ENCODE measurements around the gene HOXD12. TPM values are rescaled to one million over a fixed set of nuclear protein-coding genes. Genes with fewer than 3 reads are reported as not detected.
A peak's percentile ranks its signal among the peaks of the same experiment; 100 is the strongest.

HOXD12 gene
- polyA plus RNA-seq, 1 of the 3 experiments (the other 2 are of a cell fraction), result not detected

DNA sequence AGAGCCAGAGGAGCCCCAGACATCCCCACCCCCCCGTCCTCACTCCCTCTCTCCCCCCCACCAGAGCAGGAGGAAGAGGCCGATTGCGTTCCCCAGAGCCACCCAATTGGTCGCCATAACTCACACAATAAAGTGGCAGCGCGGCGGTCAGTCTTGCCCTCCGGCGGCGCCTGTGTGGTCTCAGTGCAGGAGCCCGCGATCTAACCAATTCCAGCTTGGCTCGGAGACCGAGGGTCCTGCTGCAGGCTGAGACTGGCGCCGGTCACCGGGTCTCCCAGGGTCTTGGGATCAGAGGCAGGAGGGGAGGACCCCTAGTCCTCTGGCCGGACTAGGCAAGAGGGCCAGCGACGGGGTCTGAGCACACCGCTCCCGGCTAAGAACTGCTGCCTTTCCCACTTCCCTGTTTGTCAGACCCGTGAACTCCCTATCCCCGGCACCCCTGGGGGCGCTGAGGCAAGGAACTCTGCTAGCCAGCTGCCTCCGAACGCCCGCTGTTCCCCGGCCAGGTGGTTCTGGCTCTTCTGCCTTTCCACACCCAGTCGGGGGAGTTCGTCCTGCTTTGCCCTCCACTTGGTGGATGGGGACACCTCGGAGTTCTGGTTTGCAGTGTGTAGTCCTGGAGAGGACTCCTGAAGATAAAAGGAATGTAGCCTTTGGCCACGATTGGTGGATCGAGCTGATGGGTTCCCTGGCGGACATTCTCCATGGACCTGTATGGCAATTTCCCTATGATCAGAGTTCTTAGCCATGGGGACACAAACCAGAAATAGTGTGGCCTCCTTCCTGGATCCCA, 1.0 kb upstream of the HOXD12 start:
- 6% methylated on average over 20 of the region's 35 CpGs for WGBS (ENCODE audit: low lambda C conversion rate)
- Histone ChIP-seq H3K4me1 (ENCODE audit: control insufficient read depth in 1 of 2, insufficient read depth in 2 of 2, low read depth in 1 of 2, low read length in 1 of 2) (peaks cover 0 to 19% of the 10 kb centered on the region in 2 experiments; a peak in 3 of 4 replicates), H3K27me3 (ENCODE audit: insufficient read depth) (peaks cover 97% of the 10 kb centered on the region), H3K9me3 (no peaks in the 10 kb centered on the region), H3K79me2 (ENCODE audit: insufficient read depth) (no peaks in the 10 kb centered on the region), H3K4me2 (peak overlapping the region; percentile 81; the same call in 1 of the 2 replicates), H2AFZ (ENCODE audit: low read depth) (0 out of 2 replicates have a peak overlapping the region, but pooled peaks have one; percentile 1), H3K9ac (no peak overlapping the region), H3F3A (replicated peaks; ENCODE audit: insufficient read depth) (no peaks in the 10 kb centered on the region), H3K9me2 (no peaks in the 10 kb centered on the region), H3K4me3 (ENCODE audit: low read depth in 2 of 2, low read length in 1 of 2) (peak overlapping the region in 1 of 2 experiments; percentile 48; a peak in 1 of 4 replicates), H3K27ac (ENCODE audit: low read depth in 2 of 2, low read length in 1 of 2) (no peak overlapping the region), H3K36me3 (replicated peaks in 1 of 2; ENCODE audit: control insufficient read depth in 1 of 2, insufficient read depth in 2 of 2, low read length in 1 of 2) (no peaks in the 10 kb centered on the region), H4K20me1 (ENCODE audit: insufficient read depth) (no peaks in the 10 kb centered on the region)
- TF ChIP-seq MEF2A (IDR thresholded peaks at IDR 0.05; ENCODE audit: borderline replicate concordance, low read depth), result no peak
- TF ChIP-seq, protein P1, sequence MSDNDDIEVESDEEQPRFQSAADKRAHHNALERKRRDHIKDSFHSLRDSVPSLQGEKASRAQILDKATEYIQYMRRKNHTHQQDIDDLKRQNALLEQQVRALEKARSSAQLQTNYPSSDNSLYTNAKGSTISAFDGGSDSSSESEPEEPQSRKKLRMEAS (IDR thresholded peaks at IDR 0.05; ENCODE audit: low read depth), result no peak
- no peak for TF ChIP-seq CHD2 (IDR thresholded peaks at IDR 0.05; ENCODE audit: low read length, partially characterized antibody)
- TF ChIP-seq, protein P2, sequence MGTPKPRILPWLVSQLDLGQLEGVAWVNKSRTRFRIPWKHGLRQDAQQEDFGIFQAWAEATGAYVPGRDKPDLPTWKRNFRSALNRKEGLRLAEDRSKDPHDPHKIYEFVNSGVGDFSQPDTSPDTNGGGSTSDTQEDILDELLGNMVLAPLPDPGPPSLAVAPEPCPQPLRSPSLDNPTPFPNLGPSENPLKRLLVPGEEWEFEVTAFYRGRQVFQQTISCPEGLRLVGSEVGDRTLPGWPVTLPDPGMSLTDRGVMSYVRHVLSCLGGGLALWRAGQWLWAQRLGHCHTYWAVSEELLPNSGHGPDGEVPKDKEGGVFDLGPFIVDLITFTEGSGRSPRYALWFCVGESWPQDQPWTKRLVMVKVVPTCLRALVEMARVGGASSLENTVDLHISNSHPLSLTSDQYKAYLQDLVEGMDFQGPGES (IDR thresholded peaks at IDR 0.05; ENCODE audit: low read depth, low read length), result no peak
- no peak for TF ChIP-seq NFIC (IDR thresholded peaks at IDR 0.05; ENCODE audit: borderline replicate concordance)
- TF ChIP-seq GABPA (IDR thresholded peaks at IDR 0.05; ENCODE audit: low read depth), result no peak
- TF ChIP-seq, protein P3, sequence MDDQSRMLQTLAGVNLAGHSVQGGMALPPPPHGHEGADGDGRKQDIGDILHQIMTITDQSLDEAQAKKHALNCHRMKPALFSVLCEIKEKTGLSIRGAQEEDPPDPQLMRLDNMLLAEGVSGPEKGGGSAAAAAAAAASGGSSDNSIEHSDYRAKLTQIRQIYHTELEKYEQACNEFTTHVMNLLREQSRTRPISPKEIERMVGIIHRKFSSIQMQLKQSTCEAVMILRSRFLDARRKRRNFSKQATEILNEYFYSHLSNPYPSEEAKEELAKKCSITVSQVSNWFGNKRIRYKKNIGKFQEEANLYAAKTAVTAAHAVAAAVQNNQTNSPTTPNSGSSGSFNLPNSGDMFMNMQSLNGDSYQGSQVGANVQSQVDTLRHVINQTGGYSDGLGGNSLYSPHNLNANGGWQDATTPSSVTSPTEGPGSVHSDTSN (IDR thresholded peaks at IDR 0.05), result no peak
- no peak for TF ChIP-seq EP300 (IDR thresholded peaks at IDR 0.05; ENCODE audit: borderline replicate concordance in 1 of 2, low read depth in 1 of 2, low read length in 1 of 2)
- no peak for TF ChIP-seq SMC3 (IDR thresholded peaks at IDR 0.05; ENCODE audit: low read depth, low read length)
- TF ChIP-seq RCOR1 (IDR thresholded peaks at IDR 0.05; ENCODE audit: low read length), result no peak
- TF ChIP-seq TCF12 (IDR thresholded peaks at IDR 0.05), result no peak
- TF ChIP-seq, protein P4, sequence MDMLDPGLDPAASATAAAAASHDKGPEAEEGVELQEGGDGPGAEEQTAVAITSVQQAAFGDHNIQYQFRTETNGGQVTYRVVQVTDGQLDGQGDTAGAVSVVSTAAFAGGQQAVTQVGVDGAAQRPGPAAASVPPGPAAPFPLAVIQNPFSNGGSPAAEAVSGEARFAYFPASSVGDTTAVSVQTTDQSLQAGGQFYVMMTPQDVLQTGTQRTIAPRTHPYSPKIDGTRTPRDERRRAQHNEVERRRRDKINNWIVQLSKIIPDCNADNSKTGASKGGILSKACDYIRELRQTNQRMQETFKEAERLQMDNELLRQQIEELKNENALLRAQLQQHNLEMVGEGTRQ (IDR thresholded peaks at IDR 0.05; ENCODE audit: borderline replicate concordance, low read depth, low read length), result no peak
- TF ChIP-seq, protein P5, sequence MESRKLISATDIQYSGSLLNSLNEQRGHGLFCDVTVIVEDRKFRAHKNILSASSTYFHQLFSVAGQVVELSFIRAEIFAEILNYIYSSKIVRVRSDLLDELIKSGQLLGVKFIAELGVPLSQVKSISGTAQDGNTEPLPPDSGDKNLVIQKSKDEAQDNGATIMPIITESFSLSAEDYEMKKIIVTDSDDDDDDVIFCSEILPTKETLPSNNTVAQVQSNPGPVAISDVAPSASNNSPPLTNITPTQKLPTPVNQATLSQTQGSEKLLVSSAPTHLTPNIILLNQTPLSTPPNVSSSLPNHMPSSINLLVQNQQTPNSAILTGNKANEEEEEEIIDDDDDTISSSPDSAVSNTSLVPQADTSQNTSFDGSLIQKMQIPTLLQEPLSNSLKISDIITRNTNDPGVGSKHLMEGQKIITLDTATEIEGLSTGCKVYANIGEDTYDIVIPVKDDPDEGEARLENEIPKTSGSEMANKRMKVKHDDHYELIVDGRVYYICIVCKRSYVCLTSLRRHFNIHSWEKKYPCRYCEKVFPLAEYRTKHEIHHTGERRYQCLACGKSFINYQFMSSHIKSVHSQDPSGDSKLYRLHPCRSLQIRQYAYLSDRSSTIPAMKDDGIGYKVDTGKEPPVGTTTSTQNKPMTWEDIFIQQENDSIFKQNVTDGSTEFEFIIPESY (IDR thresholded peaks at IDR 0.05; ENCODE audit: borderline replicate concordance, low read depth), result no peak
- TF ChIP-seq POLR2AphosphoS5 (IDR thresholded peaks at IDR 0.05; ENCODE audit: low read depth, low read length), result no peak
- TF ChIP-seq RXRA (IDR thresholded peaks at IDR 0.05; ENCODE audit: borderline replicate concordance, low read depth), result no peak
- TF ChIP-seq FOXM1 (IDR thresholded peaks at IDR 0.05; ENCODE audit: low read depth), result no peak
- no peak for TF ChIP-seq ELF1 (IDR thresholded peaks at IDR 0.05)
- TF ChIP-seq, protein P6, sequence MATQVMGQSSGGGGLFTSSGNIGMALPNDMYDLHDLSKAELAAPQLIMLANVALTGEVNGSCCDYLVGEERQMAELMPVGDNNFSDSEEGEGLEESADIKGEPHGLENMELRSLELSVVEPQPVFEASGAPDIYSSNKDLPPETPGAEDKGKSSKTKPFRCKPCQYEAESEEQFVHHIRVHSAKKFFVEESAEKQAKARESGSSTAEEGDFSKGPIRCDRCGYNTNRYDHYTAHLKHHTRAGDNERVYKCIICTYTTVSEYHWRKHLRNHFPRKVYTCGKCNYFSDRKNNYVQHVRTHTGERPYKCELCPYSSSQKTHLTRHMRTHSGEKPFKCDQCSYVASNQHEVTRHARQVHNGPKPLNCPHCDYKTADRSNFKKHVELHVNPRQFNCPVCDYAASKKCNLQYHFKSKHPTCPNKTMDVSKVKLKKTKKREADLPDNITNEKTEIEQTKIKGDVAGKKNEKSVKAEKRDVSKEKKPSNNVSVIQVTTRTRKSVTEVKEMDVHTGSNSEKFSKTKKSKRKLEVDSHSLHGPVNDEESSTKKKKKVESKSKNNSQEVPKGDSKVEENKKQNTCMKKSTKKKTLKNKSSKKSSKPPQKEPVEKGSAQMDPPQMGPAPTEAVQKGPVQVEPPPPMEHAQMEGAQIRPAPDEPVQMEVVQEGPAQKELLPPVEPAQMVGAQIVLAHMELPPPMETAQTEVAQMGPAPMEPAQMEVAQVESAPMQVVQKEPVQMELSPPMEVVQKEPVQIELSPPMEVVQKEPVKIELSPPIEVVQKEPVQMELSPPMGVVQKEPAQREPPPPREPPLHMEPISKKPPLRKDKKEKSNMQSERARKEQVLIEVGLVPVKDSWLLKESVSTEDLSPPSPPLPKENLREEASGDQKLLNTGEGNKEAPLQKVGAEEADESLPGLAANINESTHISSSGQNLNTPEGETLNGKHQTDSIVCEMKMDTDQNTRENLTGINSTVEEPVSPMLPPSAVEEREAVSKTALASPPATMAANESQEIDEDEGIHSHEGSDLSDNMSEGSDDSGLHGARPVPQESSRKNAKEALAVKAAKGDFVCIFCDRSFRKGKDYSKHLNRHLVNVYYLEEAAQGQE (IDR thresholded peaks at IDR 0.05; ENCODE audit: low read depth, low read length), result no peak
- ChIA-PET POLR2A (no interaction called here), CTCF (interaction anchor here (0.7 to 13.5 kb wide), 34 partner anchors 10 to 1403 kb away, joined by 3 to 264 read pairs (median 4); partner anchors contain the start of genes CHN1, EVX2, HOXD10 and HOXD11)
- DNase-seq, result peak; percentile 73

All from SK-N-SH (cell line).